Effector CD8-positive, alpha-beta T cell (primary cell): Measurements from ENCODE around the gene UBR4.
"Not testable (repeated sequence)": the region's sequence is repeated elsewhere in the genome, so short reads cannot be mapped to it uniquely, and the experiment has no call there.

ENCODE experiments used
- DNase-seq: peaks from one replicate; lab custom pipeline; 2025; lab: John Stamatoyannopoulos, UW

UBR4 gene

GRCh38 chr1:19190468-19190867 lies 19.6 kb downstream of the UBR4 start:
- no peak for DNase-seq

- no peak for DNase-seq
These were observed 20.8 kb downstream of the UBR4 start for GRCh38 chr1:19189270-19189669.

DNA sequence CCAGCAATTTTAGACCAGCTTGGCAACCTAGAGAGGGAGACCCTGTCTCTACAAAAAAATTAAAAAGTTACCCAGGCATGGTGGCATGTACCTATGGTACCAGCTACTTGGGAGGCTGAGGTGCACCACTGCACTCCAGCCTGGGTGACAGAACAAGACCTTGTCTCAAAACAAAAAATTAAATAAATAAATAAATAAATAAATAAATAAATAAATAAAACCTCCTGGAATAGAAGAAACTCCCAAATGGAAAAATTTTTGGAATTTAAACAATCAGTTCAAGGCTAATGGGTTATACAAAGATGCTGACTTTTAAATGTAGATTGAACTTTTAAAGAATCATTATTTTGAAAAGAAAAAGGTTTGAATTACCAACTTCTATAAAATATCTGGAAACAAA lies 22.2 kb downstream of the UBR4 start:
- DNase-seq = no peak

- no peak for DNase-seq
These were observed 24.1 kb downstream of the UBR4 start for GRCh38 chr1:19186001-19186400.

DNA sequence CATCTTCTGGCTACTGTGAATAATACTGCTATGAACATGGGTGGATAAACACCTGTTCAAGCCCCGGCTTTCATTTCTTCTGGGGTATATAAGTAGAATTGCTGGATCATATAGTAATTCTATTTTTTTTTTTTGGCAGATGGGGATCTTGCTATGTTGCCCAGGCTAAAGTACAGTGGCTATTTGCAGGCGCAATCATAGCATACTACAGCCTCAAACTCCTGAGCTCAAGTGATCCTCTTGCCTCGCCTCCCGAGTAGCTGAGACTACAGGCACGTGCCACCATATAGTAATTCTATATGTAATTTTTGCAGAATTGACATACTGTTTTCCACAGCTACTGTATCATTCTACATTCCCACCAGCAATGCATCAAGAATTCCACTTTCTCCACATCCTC lies 27.8 kb downstream of the UBR4 start:
- no peak for DNase-seq

- DNase-seq = not testable (repeated sequence)
These were observed 29.8 kb downstream of the UBR4 start for GRCh38 chr1:19180265-19180657.

DNA sequence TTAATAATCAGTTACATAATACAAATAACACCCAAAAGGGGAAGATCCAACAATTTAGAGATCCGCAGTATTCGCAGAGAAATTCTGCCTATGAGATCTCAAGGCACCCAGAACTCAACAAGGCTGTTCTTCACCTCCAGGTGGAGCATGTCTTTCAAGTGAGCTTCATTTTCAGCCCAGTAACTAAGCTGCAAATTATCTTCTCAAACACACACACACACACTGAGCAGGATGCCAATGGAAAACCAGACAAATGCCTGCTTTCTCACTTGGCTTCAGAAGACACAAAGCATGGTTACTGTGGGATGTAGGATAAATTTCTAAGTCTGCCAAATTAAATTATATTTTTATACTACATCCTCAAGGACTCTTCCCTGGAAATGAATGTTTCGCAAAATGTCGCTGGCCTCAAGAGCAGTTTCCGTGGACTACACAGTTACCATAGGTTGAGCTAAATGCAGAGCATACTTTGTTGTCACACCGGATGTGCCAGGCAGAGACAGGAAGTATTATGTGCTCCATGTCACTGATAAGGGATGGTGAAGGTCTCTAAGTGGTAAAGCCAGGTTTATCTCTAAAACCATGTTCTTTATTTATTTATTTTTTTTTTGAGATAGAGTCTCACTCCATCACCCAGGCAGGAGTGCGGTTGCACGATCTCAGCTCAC lies 30.3 kb downstream of the UBR4 start:
- DNase-seq = no peak

- no peak for DNase-seq
These were observed 31.2 kb downstream of the UBR4 start for GRCh38 chr1:19178734-19179398.

GRCh38 chr1:19177811-19178210 lies 32.3 kb downstream of the UBR4 start:
- DNase-seq = no peak

DNA sequence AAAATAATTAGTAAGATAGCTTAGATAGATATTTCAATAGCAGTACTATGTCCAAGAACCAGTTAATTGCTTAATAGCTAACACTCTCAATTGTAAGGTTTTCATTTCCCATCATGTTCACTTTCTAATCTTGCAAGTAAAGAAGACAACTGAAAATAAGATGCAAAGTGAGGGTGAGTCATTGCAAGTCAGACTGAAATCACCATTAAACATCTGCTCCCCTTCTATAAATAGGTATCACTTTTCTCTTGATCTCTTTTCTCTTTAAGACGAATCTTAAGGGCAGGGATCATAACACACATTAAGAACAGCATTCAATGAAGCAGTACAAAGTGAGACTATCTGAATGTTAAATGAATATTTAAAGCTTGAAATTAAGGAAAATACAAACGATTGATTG lies 40.4 kb downstream of the UBR4 start:
- DNase-seq = no peak

GRCh38 chr1:19167140-19167539 lies 42.9 kb downstream of the UBR4 start:
- no peak for DNase-seq

- DNase-seq = no peak
These were observed 44.0 kb downstream of the UBR4 start for GRCh38 chr1:19166066-19166465.

DNA sequence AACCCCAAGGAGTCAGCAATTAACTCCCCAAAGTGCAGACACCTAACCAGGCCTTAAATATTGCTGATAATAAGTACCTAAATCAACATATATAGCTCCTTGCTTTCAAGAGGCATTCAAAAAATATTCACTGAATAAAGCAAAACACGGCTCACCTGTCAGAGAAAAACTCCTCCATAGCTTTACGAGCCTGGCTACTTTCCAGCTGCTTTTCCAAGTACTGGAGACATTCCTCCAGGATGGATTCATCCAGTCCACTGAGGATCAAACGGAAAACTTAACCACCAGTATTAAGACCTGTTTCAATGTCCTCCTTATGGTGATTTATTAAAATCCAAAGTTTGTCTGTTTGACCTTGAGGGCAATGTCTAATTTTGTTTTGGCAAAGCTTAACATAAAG lies 44.6 kb downstream of the UBR4 start:
- DNase-seq = no peak

GRCh38 chr1:19164274-19165015 lies 45.6 kb downstream of the UBR4 start:
- no peak for DNase-seq

DNA sequence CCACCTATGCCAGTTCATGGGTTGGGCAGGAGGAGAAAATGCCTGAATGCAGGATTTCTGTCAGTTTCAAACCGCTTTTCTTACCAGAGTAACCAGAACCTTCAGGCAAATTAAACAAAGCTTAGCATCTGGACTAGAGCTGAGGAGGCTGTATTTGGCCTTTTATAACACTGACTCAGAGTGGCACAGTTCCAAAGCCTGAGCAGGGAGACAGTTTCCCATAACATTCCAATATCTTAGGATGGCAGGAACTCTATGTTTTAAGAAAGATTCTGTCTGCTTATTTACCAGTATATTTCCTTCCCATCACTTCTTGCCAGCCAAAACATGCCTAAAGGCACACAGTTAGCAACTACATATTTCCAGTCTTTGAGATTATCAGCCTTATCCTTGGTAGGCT lies 46.8 kb downstream of the UBR4 start:
- DNase-seq = no peak

DNA sequence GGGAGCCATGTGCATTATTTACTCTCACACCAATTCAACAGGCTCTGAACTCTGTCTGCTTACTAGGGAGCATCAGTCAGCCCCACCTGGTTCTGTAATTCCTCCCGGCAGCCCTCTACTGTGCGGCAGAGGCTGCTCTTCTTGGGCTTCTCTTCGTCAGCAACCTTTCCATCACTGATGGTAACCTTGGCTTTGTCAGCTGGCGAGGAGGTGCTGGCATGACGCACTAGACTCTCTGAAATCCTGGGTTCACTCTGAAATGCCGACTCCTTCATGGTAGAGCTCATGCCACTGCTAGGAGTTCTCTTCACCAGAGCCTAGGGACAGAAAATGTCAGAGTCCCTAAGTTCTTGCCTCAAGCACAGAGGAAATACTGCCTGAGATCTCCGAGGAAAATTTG lies 49.2 kb downstream of the UBR4 start:
- DNase-seq = no peak

DNA sequence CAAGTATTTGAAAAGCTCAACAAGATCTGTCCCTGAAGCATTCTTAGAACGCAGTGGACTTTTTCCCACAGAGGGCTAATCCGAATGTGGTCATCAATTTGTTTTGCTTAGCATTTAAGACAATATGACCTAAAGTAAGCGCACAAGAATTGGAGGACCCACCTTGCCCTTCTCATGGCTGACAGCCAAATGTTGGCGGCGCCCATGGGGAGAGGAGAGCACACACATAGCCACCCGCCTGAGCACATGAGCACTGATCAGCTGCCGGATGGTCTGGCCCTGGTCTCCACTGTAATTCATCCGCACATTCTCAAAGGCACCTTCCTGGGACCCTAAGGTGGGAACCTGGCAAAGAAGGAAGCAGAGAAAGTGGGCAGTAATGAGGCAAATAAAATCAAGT lies 52.4 kb downstream of the UBR4 start:
- DNase-seq = no peak

DNA sequence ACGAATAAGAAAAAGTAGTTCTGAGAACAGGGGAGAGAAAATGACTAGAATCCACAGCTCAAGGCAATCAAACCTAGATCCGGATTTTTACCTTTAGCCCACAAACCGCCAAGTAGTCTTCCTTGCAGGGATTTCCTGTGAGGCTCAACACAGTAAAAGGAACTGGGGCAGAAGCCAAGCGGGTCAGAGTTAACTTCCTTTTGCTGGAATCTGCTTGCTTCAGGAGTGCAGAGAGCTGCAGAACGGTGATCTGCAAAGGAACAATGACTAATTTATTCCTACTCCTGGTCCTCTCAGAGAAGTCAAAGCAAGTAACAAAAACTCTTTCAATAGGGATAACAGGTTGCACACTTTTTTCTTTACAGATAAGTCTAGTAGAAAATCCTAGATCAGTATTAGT lies 53.4 kb downstream of the UBR4 start:
- DNase-seq = no peak

- no peak for DNase-seq
These were observed 55.2 kb downstream of the UBR4 start for GRCh38 chr1:19154876-19155275.

DNA sequence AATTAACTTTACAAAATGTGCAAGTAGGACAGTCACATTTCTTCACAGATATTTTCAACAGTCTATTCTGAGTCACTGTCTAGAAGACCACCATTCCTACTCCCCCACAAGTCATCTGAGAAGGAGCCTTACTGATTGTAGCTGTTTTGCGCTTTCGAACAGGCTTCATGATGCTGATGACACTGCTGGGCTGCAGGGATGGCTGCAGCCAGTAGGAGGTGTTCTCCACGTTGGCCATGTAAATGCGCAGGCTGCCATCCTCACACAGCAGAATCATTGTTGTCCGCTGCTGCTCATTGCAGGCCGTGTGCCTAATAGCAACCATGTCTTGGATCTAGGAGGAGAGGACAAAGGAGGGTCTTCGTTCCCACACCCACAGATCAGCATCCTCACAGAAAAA lies 56.9 kb downstream of the UBR4 start:
- DNase-seq = no peak

- DNase-seq = no peak
These were observed 58.5 kb downstream of the UBR4 start for GRCh38 chr1:19151537-19151936.

GRCh38 chr1:19149736-19150135 lies 60.3 kb downstream of the UBR4 start:
- DNase-seq = no peak

DNA sequence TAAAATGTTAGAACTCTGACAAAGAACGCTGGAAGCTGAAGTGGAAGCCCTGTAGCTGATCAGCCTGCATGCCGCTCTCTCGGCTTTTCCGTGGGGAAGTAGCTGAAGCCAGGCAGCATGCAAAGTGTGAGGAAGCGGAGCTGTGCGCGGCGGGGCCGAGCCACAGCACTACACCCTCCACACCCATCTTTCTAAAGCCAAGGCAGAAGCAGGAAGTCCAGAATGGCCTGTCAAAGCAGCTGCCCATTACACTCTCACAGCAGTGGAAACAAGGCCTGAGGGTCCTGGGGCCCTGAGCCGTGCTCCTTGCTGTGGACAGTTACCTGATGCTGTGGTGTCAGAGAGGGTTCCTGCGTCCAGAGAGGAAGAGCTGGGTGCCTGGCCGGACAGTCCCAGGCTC lies 69.6 kb downstream of the UBR4 start:
- no peak for DNase-seq
